ENCODE measurements around the gene RPTOR. TPM values are rescaled to one million over a fixed set of nuclear protein-coding genes. Genes with fewer than 3 reads are reported as not detected.

Gene RPTOR
- polyA plus RNA-seq, 1 donor (not counting 4 experiments of a cell fraction or from before 2014, with no cell fraction given), result 4.0 TPM

GRCh38 chr17:80513892-80514291 lies 30.7 kb upstream of the RPTOR start:
- Histone ChIP-seq H3K36me3 (ENCODE audit: control insufficient read depth in 2 of 2, extremely low read depth in 1 of 2, insufficient read depth in 2 of 2, low read length in 2 of 2) (no peaks in the 10 kb centered on the region), H3K4me1 (ENCODE audit: control insufficient read depth, extremely low read depth, insufficient read depth, low read length) (no peaks in the 10 kb centered on the region), H3K9me3 (ENCODE audit: control insufficient read depth, low read depth, low read length) (no peaks in the 10 kb centered on the region), H3K27me3 (ENCODE audit: control insufficient read depth, extremely low read depth, insufficient read depth, low read length) (peaks cover 10% of the 10 kb centered on the region), H3K9ac (ENCODE audit: control insufficient read depth, extremely low read depth, insufficient read depth, low read length) (no peak overlapping the region), H3K79me2 (ENCODE audit: control insufficient read depth, insufficient read depth, low read length) (no peaks in the 10 kb centered on the region), H2AFZ (ENCODE audit: control insufficient read depth, low read length) (no peak overlapping the region), H3K9me1 (ENCODE audit: control insufficient read depth, extremely low read depth, insufficient read depth, low read length) (no peaks in the 10 kb centered on the region), H3K4me3 (ENCODE audit: control insufficient read depth in 2 of 3, extremely low read depth in 1 of 3, insufficient read depth in 2 of 3, low read depth in 1 of 3, low read length in 3 of 3) (no peak overlapping the region), H3K4me2 (ENCODE audit: control insufficient read depth, extremely low read depth, insufficient read depth, low read depth, low read length) (no peak overlapping the region), H4K20me1 (ENCODE audit: control insufficient read depth, extremely low read depth, insufficient read depth, low read length) (no peaks in the 10 kb centered on the region), H3K27ac (ENCODE audit: control insufficient read depth, insufficient read depth, low read length) (no peak overlapping the region)
- no peak for TF ChIP-seq EZH2 (IDR thresholded peaks at IDR 0.05; ENCODE audit: low read length)
- TF ChIP-seq CTCF (optimal IDR thresholded peaks at IDR 0.05 in 1 of 3, IDR thresholded peaks at IDR 0.05 in 1 of 3, conservative IDR thresholded peaks at IDR 0.05 in 1 of 3; ENCODE audit: extremely low read depth in 1 of 3, insufficient read depth in 2 of 3, low read length in 3 of 3), result no peak
- dilution Hi-C loops (cut with MboI; ENCODE audit: extremely low pct_ligation_motif_present, low sequenced_read_pairs), result no loop called here
- no peak for DNase-seq (ENCODE audit: low read depth, low spot score)
- no peak for FAIRE-seq

GRCh38 chr17:80516171-80516932 lies 28.3 kb upstream of the RPTOR start:
- H3K4me2 ChIP-seq (ENCODE audit: control insufficient read depth, extremely low read depth, insufficient read depth, low read depth, low read length), result no peak overlapping the region

More at GRCh38 chr17:80516171-80516932, 28.3 kb upstream of the RPTOR start:
- DNase-seq (ENCODE audit: low read depth, low spot score), result no peak
- Histone ChIP-seq H3K27ac (ENCODE audit: control insufficient read depth, insufficient read depth, low read length) (no peak overlapping the region), H3K9me3 (ENCODE audit: control insufficient read depth, low read depth, low read length) (no peaks in the 10 kb centered on the region), H4K20me1 (ENCODE audit: control insufficient read depth, extremely low read depth, insufficient read depth, low read length) (no peaks in the 10 kb centered on the region), H3K9me1 (ENCODE audit: control insufficient read depth, extremely low read depth, insufficient read depth, low read length) (no peaks in the 10 kb centered on the region), H3K4me3 (ENCODE audit: control insufficient read depth in 2 of 3, extremely low read depth in 1 of 3, insufficient read depth in 2 of 3, low read depth in 1 of 3, low read length in 3 of 3) (no peak overlapping the region), H3K36me3 (ENCODE audit: control insufficient read depth in 2 of 2, extremely low read depth in 1 of 2, insufficient read depth in 2 of 2, low read length in 2 of 2) (no peaks in the 10 kb centered on the region), H3K9ac (ENCODE audit: control insufficient read depth, extremely low read depth, insufficient read depth, low read length) (no peak overlapping the region), H3K79me2 (ENCODE audit: control insufficient read depth, insufficient read depth, low read length) (no peaks in the 10 kb centered on the region), H3K27me3 (ENCODE audit: control insufficient read depth, extremely low read depth, insufficient read depth, low read length) (no peaks in the 10 kb centered on the region), H2AFZ (ENCODE audit: control insufficient read depth, low read length) (no peak overlapping the region), H3K4me1 (ENCODE audit: control insufficient read depth, extremely low read depth, insufficient read depth, low read length) (no peaks in the 10 kb centered on the region)
- dilution Hi-C loops (cut with MboI; ENCODE audit: extremely low pct_ligation_motif_present, low sequenced_read_pairs), result no loop called here
- TF ChIP-seq EZH2 (IDR thresholded peaks at IDR 0.05; ENCODE audit: low read length), result no peak
- no peak for TF ChIP-seq CTCF (optimal IDR thresholded peaks at IDR 0.05 in 1 of 3, IDR thresholded peaks at IDR 0.05 in 1 of 3, conservative IDR thresholded peaks at IDR 0.05 in 1 of 3; ENCODE audit: extremely low read depth in 1 of 3, insufficient read depth in 2 of 3, low read length in 3 of 3)
- FAIRE-seq, result no peak

Data from keratinocyte (primary cell).